PFSK-1 (cell line): Measurements from ENCODE around the gene DOCK4.

Source experiments
- FOXP2 ChIP-seq: optimal IDR thresholded peaks from 2 replicates; pipeline ENCODE3; 2011; ENCODE audit warnings: borderline replicate concordance, control low read depth, inconsistent platforms; ENCODE audit not compliant: insufficient read depth; ENCODE audit errors: extremely low read length, extremely low read depth
- POLR2AphosphoS5 ChIP-seq: IDR thresholded peaks from 2 replicates; pipeline ENCODE4 v1.6.1; 2012; ENCODE audit warnings: low read depth, mild to moderate bottlenecking, control low read depth, low read length, moderate library complexity
- SIN3A ChIP-seq: IDR thresholded peaks from 2 replicates; pipeline ENCODE4 v1.6.1; 2012; ENCODE audit warnings: mild to moderate bottlenecking, low read length, moderate library complexity, borderline replicate concordance; ENCODE audit not compliant: insufficient read depth
- TAF1 ChIP-seq: IDR thresholded peaks from 2 replicates; pipeline ENCODE4 v1.6.1; 2012; ENCODE audit warnings: low read length, control low read depth, borderline replicate concordance; ENCODE audit not compliant: insufficient read depth
- TF ChIP-seq, protein P1 (sequence below), 2 experiments: IDR thresholded peaks; 2 replicates each; pipeline versions ENCODE4 v1.6.1 to v1.8.0; 2011 to 2012; ENCODE audit warnings: low read depth in 2 of 2, low read length in 2 of 2, control low read depth in 1 of 2, inconsistent platforms in 1 of 2, mild to moderate bottlenecking in 1 of 2, moderate library complexity in 1 of 2; ENCODE audit not compliant: insufficient read depth in 1 of 2

Gene DOCK4

DNA sequence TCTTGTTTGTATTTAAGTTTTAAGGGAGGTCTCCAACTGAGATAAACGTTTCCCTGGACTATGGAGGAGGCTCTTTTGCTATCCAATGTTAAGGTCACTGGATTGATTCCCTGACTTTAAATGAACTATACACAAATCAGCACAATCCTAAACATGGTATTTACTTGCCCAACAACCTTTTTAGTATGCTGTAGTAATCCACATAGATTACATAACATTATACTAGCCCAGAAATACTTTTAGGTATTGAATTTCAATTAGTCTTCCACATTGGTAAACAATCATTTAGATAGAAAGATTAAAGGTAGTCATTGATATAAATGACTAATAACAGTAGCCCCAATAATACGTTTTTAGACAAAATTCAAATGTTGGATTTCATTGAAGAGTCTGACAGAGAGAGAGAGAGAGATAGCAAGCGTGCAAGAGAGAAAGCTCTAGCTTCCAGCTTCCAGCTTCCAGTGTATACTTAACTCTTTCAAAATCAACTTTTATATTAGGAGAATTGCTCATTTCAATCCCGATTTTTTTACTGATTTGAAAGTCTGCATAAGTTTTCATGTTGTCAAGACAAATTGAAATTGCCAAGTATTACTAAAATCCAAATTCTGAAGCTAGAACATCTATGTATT, 155.8 kb downstream of the DOCK4 start:
- TF ChIP-seq FOXP2 (no peak), TAF1 (no peak), POLR2AphosphoS5 (no peak), SIN3A (no peak)
- TF ChIP-seq, protein P1, sequence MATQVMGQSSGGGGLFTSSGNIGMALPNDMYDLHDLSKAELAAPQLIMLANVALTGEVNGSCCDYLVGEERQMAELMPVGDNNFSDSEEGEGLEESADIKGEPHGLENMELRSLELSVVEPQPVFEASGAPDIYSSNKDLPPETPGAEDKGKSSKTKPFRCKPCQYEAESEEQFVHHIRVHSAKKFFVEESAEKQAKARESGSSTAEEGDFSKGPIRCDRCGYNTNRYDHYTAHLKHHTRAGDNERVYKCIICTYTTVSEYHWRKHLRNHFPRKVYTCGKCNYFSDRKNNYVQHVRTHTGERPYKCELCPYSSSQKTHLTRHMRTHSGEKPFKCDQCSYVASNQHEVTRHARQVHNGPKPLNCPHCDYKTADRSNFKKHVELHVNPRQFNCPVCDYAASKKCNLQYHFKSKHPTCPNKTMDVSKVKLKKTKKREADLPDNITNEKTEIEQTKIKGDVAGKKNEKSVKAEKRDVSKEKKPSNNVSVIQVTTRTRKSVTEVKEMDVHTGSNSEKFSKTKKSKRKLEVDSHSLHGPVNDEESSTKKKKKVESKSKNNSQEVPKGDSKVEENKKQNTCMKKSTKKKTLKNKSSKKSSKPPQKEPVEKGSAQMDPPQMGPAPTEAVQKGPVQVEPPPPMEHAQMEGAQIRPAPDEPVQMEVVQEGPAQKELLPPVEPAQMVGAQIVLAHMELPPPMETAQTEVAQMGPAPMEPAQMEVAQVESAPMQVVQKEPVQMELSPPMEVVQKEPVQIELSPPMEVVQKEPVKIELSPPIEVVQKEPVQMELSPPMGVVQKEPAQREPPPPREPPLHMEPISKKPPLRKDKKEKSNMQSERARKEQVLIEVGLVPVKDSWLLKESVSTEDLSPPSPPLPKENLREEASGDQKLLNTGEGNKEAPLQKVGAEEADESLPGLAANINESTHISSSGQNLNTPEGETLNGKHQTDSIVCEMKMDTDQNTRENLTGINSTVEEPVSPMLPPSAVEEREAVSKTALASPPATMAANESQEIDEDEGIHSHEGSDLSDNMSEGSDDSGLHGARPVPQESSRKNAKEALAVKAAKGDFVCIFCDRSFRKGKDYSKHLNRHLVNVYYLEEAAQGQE (IDR thresholded peaks at IDR 0.05; ENCODE audit: insufficient read depth in 1 of 2, low read depth in 2 of 2, low read length in 2 of 2): no peak

DNA sequence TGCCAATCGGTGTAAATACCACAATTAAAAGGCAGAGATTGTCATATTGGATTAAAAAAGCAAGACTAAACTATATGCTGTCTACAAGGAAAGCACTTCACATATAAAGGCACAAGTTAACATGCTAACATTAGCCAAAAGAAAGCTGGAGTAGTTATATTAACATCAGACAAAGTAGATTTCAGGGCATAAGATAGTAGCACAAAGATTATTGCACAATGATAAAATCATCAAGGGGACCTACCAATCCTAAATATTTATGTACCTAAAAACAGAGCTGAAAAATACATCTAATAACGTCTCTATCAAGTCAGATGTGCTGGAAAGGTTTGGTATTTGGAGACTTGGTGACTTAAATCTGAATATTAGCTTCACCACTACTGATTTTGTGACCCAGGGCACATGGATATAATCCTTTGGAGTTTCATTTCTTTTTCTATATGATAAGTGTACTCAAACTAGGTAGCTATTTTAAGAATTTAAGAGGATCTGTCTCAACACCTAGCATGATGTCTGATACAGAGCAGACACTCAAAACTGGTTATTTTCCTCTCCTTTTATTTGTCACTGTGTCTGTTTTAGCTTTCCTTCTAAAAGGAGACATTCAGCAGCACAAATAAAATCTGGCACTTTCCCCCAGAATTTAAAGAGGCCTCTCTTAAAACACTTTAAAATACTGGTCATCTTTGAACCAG, 156.5 kb downstream of the DOCK4 start:
- TF ChIP-seq POLR2AphosphoS5 (no peak), TAF1 (no peak), SIN3A (no peak)
- TF ChIP-seq, protein P1 (IDR thresholded peaks at IDR 0.05; ENCODE audit: insufficient read depth in 1 of 2, low read depth in 2 of 2, low read length in 2 of 2): no peak

DNA sequence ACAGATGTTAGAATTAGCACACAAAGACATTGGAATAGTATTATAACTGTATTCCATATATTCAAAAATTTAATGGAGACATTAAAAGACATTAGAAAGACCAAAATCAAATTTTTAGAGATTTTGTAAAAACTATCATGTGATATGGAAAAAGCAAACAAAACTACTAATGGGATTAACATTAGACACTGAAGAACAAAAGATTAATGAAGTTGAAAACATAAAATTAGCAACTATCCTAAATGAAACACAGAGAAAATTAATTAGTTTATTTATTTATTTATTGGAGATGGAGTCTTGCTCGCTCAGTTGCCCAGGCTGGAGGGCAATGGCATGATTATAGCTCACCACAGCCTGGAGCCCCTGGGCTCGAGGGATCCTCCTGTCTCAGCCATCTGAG, 158.8 kb downstream of the DOCK4 start:
- TF ChIP-seq FOXP2: no peak
- TF ChIP-seq, protein P1 (IDR thresholded peaks at IDR 0.05; ENCODE audit: insufficient read depth in 1 of 2, low read depth in 2 of 2, low read length in 2 of 2): no peak
- no peak for TF ChIP-seq SIN3A
- no peak for TF ChIP-seq POLR2AphosphoS5
- no peak for TF ChIP-seq TAF1

DNA sequence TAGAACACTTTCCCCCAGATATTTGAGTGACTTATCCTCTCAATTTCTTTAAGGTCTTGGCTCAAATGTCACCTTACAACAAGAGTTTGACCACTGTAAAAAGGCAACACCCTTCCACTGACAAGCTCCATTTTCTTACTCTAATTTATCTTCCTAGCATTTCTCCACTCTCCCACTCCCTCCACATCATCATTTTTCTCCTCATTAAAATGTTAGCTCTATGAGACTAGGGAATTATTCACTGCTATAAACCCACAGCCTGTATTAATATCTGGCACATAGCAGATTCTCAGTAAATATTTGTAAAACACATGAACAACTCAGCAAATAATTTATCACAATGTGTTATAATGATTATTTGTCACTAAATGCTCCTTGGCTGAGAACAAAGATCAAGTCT, 161.0 kb downstream of the DOCK4 start:
- no peak for TF ChIP-seq POLR2AphosphoS5
- TF ChIP-seq FOXP2: no peak
- no peak for TF ChIP-seq TAF1
- TF ChIP-seq, protein P1 (IDR thresholded peaks at IDR 0.05; ENCODE audit: insufficient read depth in 1 of 2, low read depth in 2 of 2, low read length in 2 of 2): no peak
- TF ChIP-seq SIN3A: no peak
